ENCODE results near the gene NISCH.

NISCH gene

GRCh38 chr3:52530918-52531826 is 75.8 kb downstream of the NISCH start:
- H3K36me3 ChIP-seq (ENCODE audit: low read depth): peaks cover 24% of the 10 kb centered on the region
- DNase-seq (ENCODE audit: low spot score) (no peak), ATAC-seq (ENCODE audit: low read depth) (no peak)
- H3K4me1 ChIP-seq (ENCODE audit: insufficient read depth, poor library complexity, severe bottlenecking): peaks cover 12% of the 10 kb centered on the region
- no peaks in the 10 kb centered on the region for H3K27me3 ChIP-seq (ENCODE audit: insufficient read depth, poor library complexity, severe bottlenecking)
- peak overlapping the region; percentile 73 for H3K27ac ChIP-seq (ENCODE audit: poor library complexity, severe bottlenecking)
- no peak overlapping the region for H3K4me3 ChIP-seq (ENCODE audit: severe bottlenecking)
- H3K9me3 ChIP-seq (ENCODE audit: severe bottlenecking): no peaks in the 10 kb centered on the region
- TF ChIP-seq CTCF (IDR thresholded peaks at IDR 0.05; ENCODE audit: poor library complexity, severe bottlenecking): no peak

DNA sequence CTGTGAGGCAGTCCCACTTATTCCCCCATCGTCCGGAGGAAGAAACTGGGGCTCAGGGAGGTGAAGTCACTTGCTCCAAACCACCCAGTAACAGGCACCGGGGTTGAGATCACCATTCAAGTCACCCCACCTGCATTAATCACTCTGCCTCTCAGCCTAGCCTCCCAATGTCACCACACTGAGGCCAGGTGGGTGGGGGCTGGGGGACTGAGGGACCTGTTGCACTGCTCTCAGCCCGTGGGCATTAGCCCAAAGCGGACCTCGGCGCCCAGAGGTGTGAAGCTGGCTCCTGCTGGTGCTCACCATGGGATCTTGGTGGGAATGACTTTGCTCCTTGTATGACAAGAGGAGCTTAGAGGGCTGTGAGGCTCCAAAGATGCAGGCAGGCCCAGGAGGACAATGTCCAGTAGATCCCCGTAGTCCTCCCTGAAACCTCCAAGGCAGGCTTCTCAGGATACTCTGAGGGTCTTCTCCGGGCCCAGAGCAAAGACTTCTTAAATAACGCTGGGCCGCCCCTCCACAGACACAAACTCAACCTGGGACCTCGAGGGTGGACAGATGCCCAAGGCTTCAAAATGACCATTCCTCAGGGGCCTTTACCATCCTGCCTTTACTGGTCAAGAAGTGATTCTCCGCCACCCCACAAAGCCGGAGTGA is 76.6 kb downstream of the NISCH start:
- Histone ChIP-seq H3K4me1 (ENCODE audit: insufficient read depth, poor library complexity, severe bottlenecking) (peaks cover 7% of the 10 kb centered on the region), H3K4me3 (ENCODE audit: severe bottlenecking) (peak overlapping the region; percentile 88), H3K36me3 (ENCODE audit: low read depth) (peaks cover 18% of the 10 kb centered on the region), H3K9me3 (ENCODE audit: severe bottlenecking) (no peaks in the 10 kb centered on the region), H3K27ac (ENCODE audit: poor library complexity, severe bottlenecking) (peak overlapping the region; percentile 73), H3K27me3 (ENCODE audit: insufficient read depth, poor library complexity, severe bottlenecking) (no peaks in the 10 kb centered on the region)
- DNase-seq (ENCODE audit: low spot score) (peak; percentile 66), ATAC-seq (ENCODE audit: low read depth) (no peak)
- no peak for TF ChIP-seq CTCF (IDR thresholded peaks at IDR 0.05; ENCODE audit: poor library complexity, severe bottlenecking)

GRCh38 chr3:52532517-52532837 is 77.1 kb downstream of the NISCH start:
- TF ChIP-seq CTCF (IDR thresholded peaks at IDR 0.05; ENCODE audit: poor library complexity, severe bottlenecking): no peak
- peak; percentile 65 for DNase-seq (ENCODE audit: low spot score)
- no peaks in the 10 kb centered on the region for H3K27me3 ChIP-seq (ENCODE audit: insufficient read depth, poor library complexity, severe bottlenecking)
- ATAC-seq (ENCODE audit: low read depth): no peak
- no peaks in the 10 kb centered on the region for H3K9me3 ChIP-seq (ENCODE audit: severe bottlenecking)
- peaks cover 5% of the 10 kb centered on the region for H3K4me1 ChIP-seq (ENCODE audit: insufficient read depth, poor library complexity, severe bottlenecking)
- peak overlapping the region; percentile 88 for H3K4me3 ChIP-seq (ENCODE audit: severe bottlenecking)
- H3K36me3 ChIP-seq (ENCODE audit: low read depth): peaks cover 13% of the 10 kb centered on the region
- H3K27ac ChIP-seq (ENCODE audit: poor library complexity, severe bottlenecking): peak overlapping the region; percentile 73

- peak overlapping the region; percentile 73 for H3K27ac ChIP-seq (ENCODE audit: poor library complexity, severe bottlenecking)
Observed at GRCh38 chr3:52532838-52533622, 77.6 kb downstream of the NISCH start.

More at GRCh38 chr3:52532838-52533622, 77.6 kb downstream of the NISCH start:
- TF ChIP-seq CTCF (IDR thresholded peaks at IDR 0.05; ENCODE audit: poor library complexity, severe bottlenecking): no peak
- DNase-seq (ENCODE audit: low spot score) (peak; percentile 61), ATAC-seq (ENCODE audit: low read depth) (no peak)
- Histone ChIP-seq H3K4me1 (ENCODE audit: insufficient read depth, poor library complexity, severe bottlenecking) (peaks cover 11% of the 10 kb centered on the region), H3K9me3 (ENCODE audit: severe bottlenecking) (no peaks in the 10 kb centered on the region), H3K4me3 (ENCODE audit: severe bottlenecking) (peak overlapping the region; percentile 88), H3K36me3 (ENCODE audit: low read depth) (peaks cover 8% of the 10 kb centered on the region), H3K27me3 (ENCODE audit: insufficient read depth, poor library complexity, severe bottlenecking) (no peaks in the 10 kb centered on the region)

All from RWPE2 (cell line).